ENCODE measurements around the gene ORC5.
A peak's percentile ranks its signal among the peaks of the same experiment; 100 is the strongest.
"Not testable (repeated sequence)": the region's sequence is repeated elsewhere in the genome, so short reads cannot be mapped to it uniquely, and the experiment has no call there.

Gene ORC5

GRCh38 chr7:104207731-104208420 is at the start of gene ORC5:
Gene ORC5 (minus strand): TSS chr7:104208013. CDS start chr7:104207904, 109 bp downstream.
- DNase-seq: peak; percentile 76

- DNase-seq: no peak
Observed at GRCh38 chr7:104255616-104256015, 47.8 kb upstream of the ORC5 start.

GRCh38 chr7:104255194-104255593 is 47.4 kb upstream of the ORC5 start:
- DNase-seq: no peak

GRCh38 chr7:104254696-104255095 is 46.9 kb upstream of the ORC5 start:
- DNase-seq: no peak

- DNase-seq: no peak
Observed at GRCh38 chr7:104252409-104253134, 44.8 kb upstream of the ORC5 start.

GRCh38 chr7:104242638-104243037 is 34.8 kb upstream of the ORC5 start:
- DNase-seq: no peak

GRCh38 chr7:104241538-104242209 is 33.9 kb upstream of the ORC5 start:
- peak; percentile 11 for DNase-seq

GRCh38 chr7:104241135-104241534 is 33.3 kb upstream of the ORC5 start:
- DNase-seq: no peak

- no peak for DNase-seq
Observed at GRCh38 chr7:104240401-104240800, 32.6 kb upstream of the ORC5 start.

GRCh38 chr7:104234990-104235389 is 27.2 kb upstream of the ORC5 start:
- DNase-seq: not testable (repeated sequence)

- peak; percentile 57 for DNase-seq
Observed at GRCh38 chr7:104231054-104232046, 23.5 kb upstream of the ORC5 start.

- DNase-seq: peak; percentile 69
Observed at GRCh38 chr7:104230606-104231005, 22.8 kb upstream of the ORC5 start.

- DNase-seq: no peak
Observed at GRCh38 chr7:104228442-104228841, 20.6 kb upstream of the ORC5 start.

GRCh38 chr7:104225451-104225850 is 17.6 kb upstream of the ORC5 start:
- DNase-seq: no peak

- DNase-seq: no peak
Observed at GRCh38 chr7:104217620-104218019, 9.8 kb upstream of the ORC5 start.

- DNase-seq: no peak
Observed at GRCh38 chr7:104209063-104209462, 1.2 kb upstream of the ORC5 start.

GRCh38 chr7:104208421-104208780 is 588 bp upstream of the ORC5 start:
- no peak for DNase-seq

GRCh38 chr7:104207348-104207730 is 474 bp downstream of the ORC5 start:
- no peak for DNase-seq

GRCh38 chr7:104206841-104207240 is 972 bp downstream of the ORC5 start:
- no peak for DNase-seq

GRCh38 chr7:104198673-104199278 is 9.0 kb downstream of the ORC5 start:
- no peak for DNase-seq

- DNase-seq: no peak
Observed at GRCh38 chr7:104196161-104196560, 11.7 kb downstream of the ORC5 start.

- no peak for DNase-seq
Observed at GRCh38 chr7:104192434-104192833, 15.4 kb downstream of the ORC5 start.

All from fibroblast of upper back skin (primary cell).